HK-2 (cell line): ENCODE data around the gene ADAMTSL1.
"Not testable (repeated sequence)": the region's sequence is repeated elsewhere in the genome, so short reads cannot be mapped to it uniquely, and the experiment has no call there.

Experiments
- DNase-seq: peaks from one replicate; pipeline ENCODE4 v3.0.0-alpha.2; 2018; ENCODE audit not compliant: unreplicated experiment

Gene ADAMTSL1

DNA sequence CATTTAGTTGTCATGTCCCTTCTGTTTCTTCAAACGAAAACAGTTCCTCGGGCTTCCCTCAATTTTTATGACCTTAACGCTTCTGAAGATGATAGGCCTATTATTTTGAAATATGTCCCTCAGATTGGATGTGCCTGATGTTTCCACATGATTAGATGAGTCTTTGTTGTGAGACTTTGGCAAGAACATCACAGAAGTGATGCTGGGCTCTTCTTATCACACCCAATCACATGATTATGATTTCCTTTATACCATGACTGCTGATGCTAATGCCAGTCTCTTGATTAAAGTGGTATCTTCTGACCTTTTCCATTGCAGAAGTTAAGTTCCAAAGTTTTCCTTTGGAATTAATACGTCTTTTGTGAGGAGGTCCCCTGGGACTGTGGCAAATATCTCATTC is 383.4 kb downstream of the ADAMTSL1 start:
- no peak for DNase-seq

DNA sequence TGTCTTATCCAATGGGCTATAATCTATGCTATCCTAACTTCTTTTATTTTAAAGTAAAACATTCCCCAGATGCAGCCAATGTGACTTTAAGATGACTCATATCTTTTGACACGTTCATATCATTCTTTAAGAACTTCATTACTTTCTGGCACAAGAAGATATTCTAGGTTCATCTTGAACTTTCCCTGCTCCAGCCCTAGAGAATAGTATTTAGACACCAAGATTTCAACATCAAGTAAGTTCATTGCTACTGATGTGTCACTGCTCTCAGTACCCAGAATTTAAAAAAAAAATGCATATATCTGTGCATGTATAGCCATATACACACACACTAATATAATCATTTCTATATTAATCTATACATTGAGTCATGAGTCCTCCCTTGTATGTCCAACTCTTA is 383.8 kb downstream of the ADAMTSL1 start:
- no peak for DNase-seq

DNA sequence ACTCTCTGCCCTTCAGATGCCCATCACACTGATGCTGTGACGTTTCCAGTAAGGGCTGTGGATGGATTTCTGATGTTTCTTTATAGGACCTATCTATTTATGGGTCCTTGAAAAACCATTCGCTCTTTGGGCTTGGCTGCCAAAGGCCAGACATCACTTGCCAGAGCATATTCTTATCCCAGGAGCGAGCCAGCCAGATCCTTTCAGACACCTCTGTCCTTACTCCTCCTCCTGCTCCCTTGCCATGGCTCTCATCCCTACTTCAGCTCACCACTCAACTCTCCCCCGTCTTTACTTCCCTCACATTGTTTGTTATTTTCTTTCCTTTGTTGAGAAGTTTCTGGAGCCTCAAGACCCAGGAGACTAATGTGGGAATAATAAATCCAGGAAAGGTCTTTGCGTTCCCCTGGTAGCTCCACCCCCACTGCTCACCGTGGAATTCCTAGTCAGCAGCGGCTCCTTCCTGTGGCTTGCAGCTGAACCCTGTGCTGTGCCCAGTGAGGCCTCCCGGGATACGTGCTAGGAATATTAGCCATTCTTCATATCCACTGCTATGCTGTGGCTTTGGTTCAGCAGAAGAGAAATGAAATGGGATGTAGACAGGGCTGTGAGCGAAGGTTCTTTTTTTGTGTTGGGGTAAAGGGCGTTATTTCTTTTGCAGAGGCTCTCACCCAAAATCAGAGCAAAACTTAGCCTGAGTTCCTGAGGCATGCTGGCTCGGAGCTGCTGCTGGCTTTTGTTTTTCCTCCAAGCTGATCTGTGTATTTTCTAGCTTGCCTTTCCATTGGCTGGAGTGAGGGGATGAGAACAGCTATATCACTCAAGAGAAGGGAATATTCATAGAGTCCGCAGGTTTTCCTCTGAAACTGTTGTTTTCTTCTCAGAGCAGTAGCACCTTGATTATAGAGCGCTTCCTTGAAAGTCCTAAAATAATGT is 387.9 kb downstream of the ADAMTSL1 start:
- no peak for DNase-seq

DNA sequence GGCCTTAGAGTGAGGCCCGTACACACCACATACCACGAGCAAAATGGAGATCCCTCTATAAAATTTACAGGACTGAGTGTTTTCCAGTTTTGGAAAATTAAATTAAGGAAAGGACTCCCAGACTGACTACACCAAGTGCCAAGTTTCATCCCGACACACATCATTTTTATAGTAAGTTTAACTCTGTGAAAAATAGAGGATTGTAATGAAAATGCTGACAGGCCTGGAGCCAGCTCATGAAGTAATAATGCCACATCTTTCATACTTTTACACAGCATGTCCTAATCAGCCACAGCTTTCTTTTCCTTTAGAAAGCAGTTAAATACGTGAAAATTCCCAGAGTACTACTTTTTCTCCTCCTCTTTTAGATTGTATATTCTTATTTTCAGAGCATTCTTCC is 389.8 kb downstream of the ADAMTSL1 start:
- no peak for DNase-seq

DNA sequence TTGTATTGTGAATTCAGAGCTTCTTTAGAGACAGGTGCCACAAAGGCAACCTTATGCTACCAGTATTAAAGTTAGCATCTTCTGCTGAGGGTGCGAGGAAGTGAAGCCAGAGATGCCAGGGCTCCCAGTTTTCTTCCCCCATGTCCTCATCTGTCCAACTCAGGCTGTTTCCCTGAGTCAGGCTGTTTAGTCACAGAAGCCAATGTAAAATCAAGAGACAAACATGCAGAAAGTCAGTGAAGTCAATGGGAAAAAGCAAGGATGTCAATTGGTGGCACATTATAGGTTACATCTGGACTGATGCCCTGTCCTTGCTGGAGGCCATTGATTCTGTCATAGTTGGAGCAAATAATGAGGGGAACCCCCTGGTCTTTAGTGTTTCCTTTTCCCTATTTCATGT is 390.6 kb downstream of the ADAMTSL1 start:
- no peak for DNase-seq

DNA sequence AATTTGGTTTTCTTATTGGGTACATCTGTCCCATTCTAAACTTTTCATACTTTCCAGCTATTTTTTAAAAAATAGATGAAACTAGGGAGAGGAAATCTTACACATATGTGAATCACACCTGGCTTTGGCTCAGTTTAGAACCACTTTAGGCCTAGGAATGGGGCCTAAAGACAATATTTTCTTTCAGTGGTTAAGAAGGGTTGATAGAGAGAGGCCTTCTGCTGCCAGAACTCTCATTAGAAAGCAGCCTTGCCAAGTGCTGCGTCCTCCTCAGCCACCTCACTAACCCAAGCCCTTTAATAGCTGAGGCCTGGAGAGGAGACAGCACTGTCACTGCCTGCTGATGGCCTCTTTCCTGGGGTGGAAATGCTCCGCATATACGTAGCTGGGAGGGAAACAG is 391.6 kb downstream of the ADAMTSL1 start:
- no peak for DNase-seq

DNA sequence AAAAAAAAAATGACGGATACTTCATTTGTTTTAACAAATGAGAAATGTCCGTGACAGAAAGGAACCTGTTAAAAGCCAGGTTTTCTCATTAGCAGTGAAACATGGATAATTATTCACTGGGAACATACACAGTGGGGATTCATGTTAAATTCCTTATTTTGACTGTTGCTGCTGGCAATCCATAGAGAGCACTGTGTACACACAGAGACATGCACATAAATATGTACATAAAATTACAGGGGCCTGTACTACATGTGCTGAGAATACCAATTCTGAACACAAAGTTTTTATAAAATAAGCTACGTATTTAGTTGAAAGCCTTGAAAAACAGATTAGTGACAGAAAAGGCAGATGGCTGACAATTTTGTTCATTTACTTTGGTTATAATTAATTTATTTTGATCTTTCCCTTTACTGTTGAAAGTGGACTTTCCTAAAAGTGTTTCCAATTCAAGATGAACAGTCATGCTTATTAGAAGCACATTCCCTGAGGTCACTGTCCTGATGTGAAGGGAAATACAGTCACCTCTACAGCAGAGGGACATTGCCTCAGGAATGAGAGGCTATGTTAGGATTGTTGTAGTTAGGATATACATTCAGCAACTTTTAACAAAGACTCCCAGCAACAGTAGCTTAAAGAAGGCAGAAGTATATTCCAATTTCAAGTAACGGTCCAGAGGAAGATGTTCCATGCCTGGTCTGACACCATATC is 392.3 kb downstream of the ADAMTSL1 start:
- DNase-seq = no peak

DNA sequence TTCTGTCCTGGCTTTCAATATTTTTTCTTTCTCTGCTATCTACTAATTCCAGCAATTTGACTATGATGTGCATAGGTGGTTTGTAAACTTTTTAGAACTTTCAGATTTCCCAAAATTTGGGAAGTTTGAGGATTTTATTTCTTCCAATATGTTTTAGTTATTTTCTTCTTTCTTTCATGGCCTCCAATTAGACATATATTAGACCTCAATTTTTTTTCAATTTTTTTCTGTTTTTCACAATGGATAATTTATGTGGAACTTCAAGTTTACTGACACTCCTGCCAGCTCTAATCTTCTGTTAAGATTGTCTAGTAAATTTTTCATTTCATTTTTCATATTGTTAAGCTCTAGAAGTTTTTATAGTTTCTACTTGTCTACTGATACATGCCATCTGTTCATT is 395.8 kb downstream of the ADAMTSL1 start:
- DNase-seq = no peak

DNA sequence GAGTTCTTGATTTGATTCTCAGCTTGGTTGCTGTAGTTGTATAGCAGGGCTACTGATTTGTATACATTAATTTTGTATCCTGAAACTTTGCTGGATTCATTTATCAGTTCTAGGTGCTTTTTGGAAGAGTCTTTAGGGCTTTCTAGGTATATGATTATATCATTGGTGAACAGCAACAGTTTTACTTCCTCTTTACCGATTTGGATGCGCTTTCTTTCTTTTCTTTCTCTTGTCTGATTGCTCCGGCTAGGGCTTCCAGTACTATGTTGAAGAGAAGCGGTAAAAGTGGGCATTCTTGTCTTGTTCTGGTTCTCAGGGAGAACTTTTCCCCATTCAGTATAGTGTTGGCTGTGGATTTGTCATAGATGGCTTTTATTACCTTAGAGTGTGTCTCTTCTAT is 400.1 kb downstream of the ADAMTSL1 start:
- no peak for DNase-seq

DNA sequence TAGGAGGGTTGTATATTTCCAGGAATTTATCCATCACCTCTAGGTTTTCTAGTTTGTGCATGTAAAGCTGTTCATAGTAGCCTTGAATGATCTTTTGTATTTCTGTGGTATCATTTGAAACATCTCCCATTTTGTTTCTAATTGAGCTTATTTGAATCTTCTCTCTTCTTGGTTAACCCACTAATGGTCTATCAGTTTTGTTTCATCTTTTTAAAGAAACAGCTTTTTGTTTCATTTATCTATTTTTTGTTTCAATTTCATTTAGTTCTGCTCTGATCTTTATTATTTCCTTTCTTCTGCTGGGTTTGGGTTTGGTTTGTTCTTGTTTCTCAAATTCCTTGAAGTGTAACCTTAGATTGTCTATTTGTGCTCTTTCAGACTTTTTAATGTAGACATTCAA is 401.0 kb downstream of the ADAMTSL1 start:
- not testable (repeated sequence) for DNase-seq

DNA sequence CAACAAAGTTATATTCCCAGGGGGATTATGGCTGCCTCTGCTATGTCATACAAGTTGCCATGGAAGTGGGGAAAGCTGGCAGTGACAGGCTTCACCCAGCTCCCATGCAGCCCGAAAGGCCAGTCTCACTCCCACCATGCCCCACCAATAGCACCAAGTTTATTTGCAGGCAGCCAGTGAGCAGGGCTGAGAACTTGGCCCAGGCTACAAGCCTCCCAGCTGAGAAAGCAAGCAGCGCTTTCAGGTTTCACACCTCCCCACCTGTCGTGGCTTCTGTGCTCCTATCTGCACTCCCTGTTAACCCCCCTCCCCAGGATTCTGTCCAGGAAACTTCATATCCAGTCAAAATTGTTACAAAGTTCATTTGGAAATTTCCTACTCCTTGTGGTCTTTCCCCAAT is 404.0 kb downstream of the ADAMTSL1 start:
- no peak for DNase-seq

DNA sequence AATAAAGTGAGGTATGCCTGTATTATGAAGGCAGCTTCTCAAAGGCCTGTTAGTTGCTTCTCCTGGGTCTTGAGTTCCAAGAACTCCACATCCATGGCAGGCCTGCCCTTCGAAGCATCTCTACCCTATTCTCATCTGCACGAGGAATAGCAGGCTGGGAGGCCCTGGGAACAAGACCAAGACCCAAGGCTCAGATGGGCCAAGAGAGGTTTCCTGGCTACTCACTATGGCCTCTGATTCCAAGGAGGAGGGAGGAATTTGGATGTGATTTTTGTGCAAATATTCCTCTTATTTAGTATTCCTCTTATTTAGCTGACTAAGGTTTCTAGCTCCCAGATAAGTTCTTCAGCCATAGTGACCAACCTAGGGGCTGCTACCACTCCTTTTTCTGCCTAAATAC is 407.8 kb downstream of the ADAMTSL1 start:
- DNase-seq = no peak

DNA sequence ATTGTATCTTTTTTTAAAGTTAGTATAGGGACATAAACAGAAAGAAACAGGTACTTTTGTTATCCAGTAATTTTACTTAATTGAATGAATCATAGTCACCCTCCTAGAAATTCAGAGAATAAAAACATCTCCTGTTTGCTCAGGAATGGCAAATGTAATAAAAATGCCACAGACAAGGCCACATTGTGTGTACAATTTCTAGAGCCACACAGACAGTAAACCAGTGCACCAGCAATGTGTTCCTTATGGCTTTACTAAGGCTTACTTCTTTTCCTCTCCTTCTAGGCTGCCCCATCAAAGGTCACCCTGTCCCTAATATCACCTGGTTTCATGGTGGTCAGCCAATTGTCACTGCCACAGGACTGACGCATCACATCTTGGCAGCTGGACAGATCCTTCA is 413.6 kb downstream of the ADAMTSL1 start:
- no peak for DNase-seq

DNA sequence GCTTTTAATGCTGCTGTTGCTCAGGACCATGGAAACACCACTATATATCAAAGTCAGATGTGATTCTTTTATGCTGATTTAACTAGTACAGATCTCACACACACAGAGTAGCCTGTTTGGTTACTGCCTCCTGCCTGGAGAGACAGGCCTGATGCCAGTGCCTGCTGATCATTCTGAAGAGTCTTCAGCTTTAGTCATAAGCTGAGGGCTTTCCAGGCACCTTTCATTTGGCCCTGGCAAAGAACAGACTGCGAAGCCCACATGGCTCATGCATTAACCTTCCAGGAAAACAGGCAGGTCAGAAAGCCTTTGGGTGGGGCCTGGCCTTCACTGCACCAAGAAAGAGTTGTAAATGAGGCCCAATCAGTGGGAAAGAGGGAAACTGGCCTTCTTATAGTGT is 414.3 kb downstream of the ADAMTSL1 start:
- no peak for DNase-seq

DNA sequence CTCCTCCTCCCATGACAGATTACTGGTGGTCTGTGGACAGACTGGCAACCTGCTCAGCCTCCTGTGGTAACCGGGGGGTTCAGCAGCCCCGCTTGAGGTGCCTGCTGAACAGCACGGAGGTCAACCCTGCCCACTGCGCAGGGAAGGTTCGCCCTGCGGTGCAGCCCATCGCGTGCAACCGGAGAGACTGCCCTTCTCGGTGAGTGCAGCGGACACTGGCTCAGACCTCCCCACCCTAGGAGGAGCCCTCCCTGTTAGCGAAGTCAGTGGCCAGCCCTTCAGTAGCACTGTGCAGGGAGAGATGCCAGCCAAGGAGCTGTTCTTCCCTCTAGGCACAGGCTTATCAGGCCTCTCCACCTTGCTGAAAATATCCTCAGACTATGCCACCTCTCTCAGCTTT is 415.6 kb downstream of the ADAMTSL1 start:
- DNase-seq = no peak

DNA sequence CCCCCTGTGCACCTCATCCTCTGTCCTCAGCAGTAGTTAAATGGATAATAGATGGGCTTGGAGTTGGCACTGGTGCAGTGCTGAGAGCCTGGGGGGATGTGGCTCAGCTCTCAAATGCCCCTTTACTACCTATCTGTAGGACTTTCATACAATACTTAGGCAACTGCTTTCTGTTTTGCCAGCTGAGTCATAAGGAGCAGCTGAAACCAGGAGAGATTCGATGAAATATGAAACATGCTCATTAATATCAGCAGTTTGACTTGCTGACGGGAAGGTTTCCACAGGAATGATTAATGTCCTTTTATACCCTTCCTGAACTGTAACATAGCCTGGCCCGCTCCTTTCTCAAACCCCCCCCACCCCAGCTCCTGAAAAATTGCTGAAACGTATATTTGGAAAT is 416.4 kb downstream of the ADAMTSL1 start:
- DNase-seq = no peak

DNA sequence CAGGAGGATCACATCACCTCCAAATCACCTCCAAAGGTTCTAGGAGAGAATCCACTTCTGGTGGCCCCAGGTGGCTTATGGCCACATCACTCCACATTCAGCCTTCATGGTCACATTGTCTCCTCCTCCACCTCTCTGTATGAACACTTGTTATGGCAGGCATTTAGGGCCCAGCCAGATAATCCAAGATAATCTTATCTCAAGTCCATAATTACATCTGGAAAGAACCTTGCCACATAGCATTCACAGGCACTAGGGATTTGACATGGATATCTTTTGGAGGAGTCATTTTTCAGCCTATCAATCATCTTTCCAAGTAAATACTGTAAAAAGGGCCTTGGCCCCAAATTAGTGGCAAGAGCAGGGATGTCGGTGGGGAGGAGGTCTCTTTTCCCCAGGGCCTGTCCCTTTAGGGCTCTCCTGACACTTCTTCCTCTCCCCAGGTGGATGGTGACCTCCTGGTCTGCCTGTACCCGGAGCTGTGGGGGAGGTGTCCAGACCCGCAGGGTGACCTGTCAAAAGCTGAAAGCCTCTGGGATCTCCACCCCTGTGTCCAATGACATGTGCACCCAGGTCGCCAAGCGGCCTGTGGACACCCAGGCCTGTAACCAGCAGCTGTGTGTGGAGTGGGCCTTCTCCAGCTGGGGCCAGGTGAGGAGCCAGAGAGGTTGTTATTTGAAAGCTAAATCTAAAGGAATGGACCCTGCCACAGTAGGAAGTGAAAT is 418.2 kb downstream of the ADAMTSL1 start:
- DNase-seq = no peak

DNA sequence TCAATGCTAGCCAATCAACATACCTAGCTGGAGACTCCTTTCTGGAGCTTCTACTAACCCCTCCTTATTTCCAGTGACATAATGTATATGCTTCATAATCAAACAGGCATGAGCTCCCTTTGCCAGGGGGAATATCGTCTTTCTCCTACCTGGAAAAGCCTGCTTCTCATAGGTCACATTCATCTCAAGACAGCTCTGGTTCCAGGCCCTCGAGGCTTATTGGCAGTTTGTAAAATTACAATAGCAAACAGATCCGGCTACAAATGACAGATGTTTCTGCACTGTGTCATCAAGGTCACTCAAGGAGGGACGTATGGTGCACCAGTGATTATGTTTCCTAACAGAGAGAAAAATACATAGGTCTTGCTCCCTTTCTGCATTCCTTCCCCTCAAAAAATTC is 419.1 kb downstream of the ADAMTSL1 start:
- no peak for DNase-seq

DNA sequence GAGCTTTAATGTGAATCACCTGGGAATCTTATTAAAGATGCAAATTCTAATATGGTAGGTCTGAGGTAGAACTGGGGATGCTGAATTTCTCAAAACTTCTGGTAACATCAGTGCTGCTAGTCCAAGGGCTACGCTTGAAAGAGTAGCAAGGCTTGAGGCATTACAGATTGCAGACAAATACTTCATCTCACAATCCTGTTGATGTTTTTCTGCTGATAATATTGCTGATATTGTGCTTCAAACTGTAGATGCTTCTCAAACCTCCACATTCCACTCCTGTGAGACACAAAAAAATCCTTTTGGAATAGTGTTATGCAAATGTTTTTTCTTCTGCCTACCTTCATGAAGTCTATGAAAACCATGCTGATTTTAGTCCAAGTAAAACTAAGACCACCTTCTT is 419.5 kb downstream of the ADAMTSL1 start:
- DNase-seq = no peak

DNA sequence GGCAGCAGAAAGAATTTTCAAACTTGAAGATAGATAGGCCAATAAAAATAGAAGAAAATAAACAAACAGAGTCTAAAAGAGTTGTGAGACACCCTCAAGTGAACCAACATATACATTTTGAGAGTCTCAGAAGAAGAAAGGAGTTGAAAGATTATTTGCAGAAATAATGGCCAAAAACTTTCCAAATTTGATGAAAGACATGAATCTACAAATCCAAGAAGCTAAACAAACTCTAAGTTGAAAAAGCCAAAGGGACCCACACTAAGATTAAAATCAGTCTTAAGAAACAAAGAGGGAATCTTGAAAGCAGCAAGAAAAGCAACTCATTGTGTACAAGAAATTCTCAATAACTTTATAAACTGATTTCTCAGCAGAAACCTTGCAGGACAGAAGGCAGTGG is 422.1 kb downstream of the ADAMTSL1 start:
- no peak for DNase-seq

DNA sequence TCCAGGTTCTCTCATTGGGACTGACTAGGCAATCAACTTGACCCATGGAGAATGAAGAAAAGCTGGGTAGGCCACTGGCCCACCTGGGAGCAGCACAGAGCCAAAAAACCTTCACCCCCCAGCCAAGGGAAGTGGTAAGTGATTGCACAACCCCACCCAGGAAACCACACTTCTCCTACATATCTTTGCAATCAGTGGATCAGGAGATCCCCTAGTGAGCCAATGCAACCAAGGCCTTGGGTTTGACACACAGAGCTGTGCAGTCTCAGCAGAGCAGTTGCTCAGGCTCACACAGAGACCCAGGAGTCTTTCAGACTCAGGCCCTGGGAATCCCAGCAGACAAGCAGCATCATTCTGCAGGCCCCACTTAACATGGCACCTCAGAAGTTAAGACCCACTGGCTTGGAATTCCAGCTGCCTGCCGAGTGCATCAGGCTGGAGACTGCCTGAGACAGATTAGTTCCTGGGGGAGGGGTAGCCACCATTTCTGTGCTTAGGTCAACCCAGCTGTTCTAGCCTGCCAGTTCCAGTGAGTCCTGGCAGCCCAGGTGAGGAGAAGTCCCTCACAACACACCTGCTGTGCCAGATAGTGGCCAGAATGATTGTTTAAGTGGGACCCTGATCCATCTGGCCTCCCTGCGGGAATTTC is 422.7 kb downstream of the ADAMTSL1 start:
- no peak for DNase-seq

DNA sequence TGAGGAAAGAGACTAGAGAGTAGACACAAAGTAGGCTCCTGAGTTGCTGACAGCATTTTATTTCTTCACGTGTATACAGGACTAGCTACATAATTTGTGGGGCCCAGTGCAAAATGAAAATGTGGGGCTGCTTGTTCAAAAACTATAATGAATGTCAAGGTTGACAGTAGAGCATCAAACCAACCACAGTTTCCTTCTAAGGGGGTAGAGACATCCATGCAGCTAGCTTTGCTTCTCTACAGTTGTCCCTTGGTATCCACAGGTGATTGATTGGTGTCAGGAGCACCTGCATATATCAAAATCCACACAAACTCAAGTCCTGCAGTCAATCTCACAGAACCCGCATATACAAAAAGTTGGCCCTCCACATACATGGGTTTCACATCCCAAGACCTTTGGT is 429.5 kb downstream of the ADAMTSL1 start:
- DNase-seq = no peak
